ENCODE measurements around the gene RPL27A. TPM values are rescaled to one million over a fixed set of nuclear protein-coding genes. Genes with fewer than 3 reads are reported as not detected.

Gene RPL27A
- total and polyA plus RNA-seq, 8 donors, result 138 to 4,507 (median 1,038) TPM

DNA sequence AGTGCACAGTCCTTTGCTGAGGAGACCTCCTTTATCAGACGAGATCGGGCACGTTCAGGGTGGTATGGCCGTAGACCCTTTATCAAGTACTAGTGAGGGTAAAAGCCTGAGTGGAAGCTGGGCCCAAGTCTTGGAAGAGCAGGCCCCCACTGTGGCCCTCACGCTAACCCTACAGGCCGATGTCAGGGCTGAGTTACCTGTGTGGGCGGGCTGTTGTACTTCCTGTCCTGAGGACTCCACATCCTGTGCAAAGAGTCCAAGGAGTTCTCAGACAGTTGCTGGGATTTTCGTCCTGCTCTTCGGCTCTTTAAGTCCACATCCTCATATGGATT, 34.9 kb downstream of the RPL27A start:
- H3K4me1 ChIP-seq, result peaks cover 73 to 93% (median 82%) of the 10 kb centered on the region in 4 donors
- H3K27me3 ChIP-seq, result no peaks in the 10 kb centered on the region
- H3K36me3 ChIP-seq, result peaks cover 26 to 51% (median 47%) of the 10 kb centered on the region in 4 donors
- H3K4me3 ChIP-seq, result no peak overlapping the region
- TF ChIP-seq CTCF (IDR thresholded peaks at IDR 0.05) (no peak), POLR2AphosphoS5 (IDR thresholded peaks at IDR 0.05) (no peak), POLR2A (IDR thresholded peaks at IDR 0.05) (no peak), EP300 (IDR thresholded peaks at IDR 0.05) (no peak)
- 44 to 63% (median 56%) methylated on average over 8 to 9 of the region's 9 CpGs for WGBS, 5 donors
- DNase-seq, result no peak
- intact Hi-C loops (cut with DNase I; ENCODE audit: low total_unique reads), result loop anchor here (10.0 kb wide), 1 partner anchor 87 kb away; no protein-coding TSS in a partner anchor
- H3K9me3 ChIP-seq, result no peaks in the 10 kb centered on the region
- H3K27ac ChIP-seq, result peak overlapping the region; percentile 33 to 94 (median 89)

DNA sequence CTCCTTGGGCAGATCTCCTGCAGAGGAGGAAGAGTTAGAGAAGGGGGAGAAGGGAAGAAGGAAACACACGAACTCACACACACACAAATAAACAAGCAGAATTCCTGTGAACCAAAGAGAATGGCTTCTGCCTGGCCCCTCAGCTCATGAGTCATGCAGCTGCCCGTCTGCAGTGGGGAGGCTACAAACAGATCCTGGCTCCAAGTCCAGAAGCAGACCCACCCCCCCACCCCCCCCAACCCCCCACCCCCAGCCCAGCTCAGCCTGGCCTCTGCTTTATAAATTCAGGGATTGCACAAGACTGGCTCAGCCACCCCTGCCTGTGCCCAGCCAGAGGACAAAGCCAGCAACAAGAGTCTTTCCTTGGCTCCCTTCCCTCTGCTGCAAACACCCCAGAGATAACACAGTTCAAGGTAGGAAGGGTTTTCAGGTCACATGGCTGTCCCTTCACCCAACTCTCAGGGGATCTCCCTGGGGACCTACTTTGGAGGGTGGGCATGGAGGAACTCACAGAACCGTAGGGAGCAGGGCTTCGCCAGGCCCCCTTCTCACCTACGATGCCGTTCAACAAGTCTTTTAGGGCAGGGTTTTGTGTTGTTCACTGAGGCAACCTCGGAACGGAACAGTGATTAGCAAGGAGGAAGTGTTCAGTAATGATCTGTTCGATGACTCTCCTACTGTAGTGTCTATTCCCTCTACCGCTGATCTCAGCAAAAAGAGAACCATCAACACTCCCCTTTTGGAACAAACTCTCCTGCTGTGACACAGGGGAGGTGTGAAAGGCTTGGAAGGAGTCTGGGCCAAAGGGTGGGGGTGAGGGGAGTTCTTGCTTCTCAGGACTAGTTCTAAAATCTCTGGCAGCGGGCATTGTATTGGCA, 35.5 kb downstream of the RPL27A start:
- peak; percentile 70 to 75 for DNase-seq
- Histone ChIP-seq H3K9me3 (no peaks in the 10 kb centered on the region), H3K27ac (peak overlapping the region; percentile 87 to 94 (median 89)), H3K36me3 (peaks cover 20 to 49% (median 41%) of the 10 kb centered on the region in 4 donors), H3K27me3 (no peaks in the 10 kb centered on the region), H3K4me1 (peaks cover 80 to 99% (median 88%) of the 10 kb centered on the region in 4 donors), H3K4me3 (no peak overlapping the region)
- no peak for TF ChIP-seq CTCF (IDR thresholded peaks at IDR 0.05)
- TF ChIP-seq POLR2AphosphoS5 (IDR thresholded peaks at IDR 0.05), result peak; percentile 16 to 62 (median 46)
- WGBS, 5 donors, result 17 to 29% (median 23%) methylated on average over 10 to 11 of the region's 11 CpGs
- intact Hi-C loops (cut with DNase I; ENCODE audit: low total_unique reads), result loop anchor here (10.0 kb wide), 1 partner anchor 87 kb away; no protein-coding TSS in a partner anchor

- H3K4me3 ChIP-seq, result no peak overlapping the region
- no peaks in the 10 kb centered on the region for H3K9me3 ChIP-seq
- peaks cover 19 to 41% (median 33%) of the 10 kb centered on the region in 4 donors for H3K36me3 ChIP-seq
- peaks cover 82 to 99% (median 92%) of the 10 kb centered on the region in 4 donors for H3K4me1 ChIP-seq
- H3K27me3 ChIP-seq, result no peaks in the 10 kb centered on the region
- H3K27ac ChIP-seq, result peak overlapping the region; percentile 87 to 94 (median 89)
- 22 to 59% (median 53%) methylated on average over 4 of the region's 4 CpGs for WGBS, 5 donors
- no peak for TF ChIP-seq CTCF (IDR thresholded peaks at IDR 0.05)
- TF ChIP-seq POLR2A (IDR thresholded peaks at IDR 0.05), result no peak
- TF ChIP-seq POLR2AphosphoS5 (IDR thresholded peaks at IDR 0.05), result peak; percentile 50 to 91 (median 77)
- no peak for TF ChIP-seq EP300 (IDR thresholded peaks at IDR 0.05)
- peak in 1 of 2 donors; percentile 79 for DNase-seq
- intact Hi-C loops (cut with DNase I; ENCODE audit: low total_unique reads), result loop anchor here (10.0 kb wide), 1 partner anchor 86 kb away; no protein-coding TSS in a partner anchor
These were observed 36.6 kb downstream of the RPL27A start for GRCh38 chr11:8719211-8719649.

DNA sequence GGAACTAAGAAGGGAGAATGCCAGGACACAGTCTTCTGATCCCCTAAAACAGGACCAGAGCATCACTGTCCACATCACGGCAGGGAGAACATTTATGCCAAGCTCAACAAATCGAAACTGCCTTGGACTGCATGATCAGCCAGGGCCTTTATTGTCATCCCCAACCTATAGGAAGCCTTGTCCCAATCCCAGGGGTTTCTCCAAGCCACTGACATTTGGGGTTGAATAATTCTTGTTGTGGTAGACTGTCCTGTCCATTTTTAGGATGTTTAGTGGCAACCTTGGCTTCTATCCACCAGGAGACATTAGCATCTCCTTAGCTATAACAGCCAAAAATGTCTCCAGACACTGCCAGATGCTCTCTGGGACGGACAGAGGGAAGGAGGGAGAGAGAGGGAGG, 37.1 kb downstream of the RPL27A start:
- 52 to 74% (median 57%) methylated on average over 3 of the region's 3 CpGs for WGBS, 5 donors
- no peak for TF ChIP-seq POLR2A (IDR thresholded peaks at IDR 0.05)
- TF ChIP-seq POLR2AphosphoS5 (IDR thresholded peaks at IDR 0.05), result no peak
- TF ChIP-seq EP300 (IDR thresholded peaks at IDR 0.05), result no peak
- TF ChIP-seq CTCF (IDR thresholded peaks at IDR 0.05), result no peak
- Histone ChIP-seq H3K4me1 (peaks cover 82 to 97% (median 87%) of the 10 kb centered on the region in 4 donors), H3K4me3 (no peak overlapping the region), H3K27ac (peak overlapping the region; percentile 81 to 94 (median 89)), H3K9me3 (no peaks in the 10 kb centered on the region), H3K36me3 (peaks cover 19 to 41% (median 31%) of the 10 kb centered on the region in 4 donors), H3K27me3 (no peaks in the 10 kb centered on the region)
- intact Hi-C loops (cut with DNase I; ENCODE audit: low total_unique reads), result loop anchor here (10.0 kb wide), 1 partner anchor 85 kb away; no protein-coding TSS in a partner anchor
- DNase-seq, result no peak
